C4-2B (cell line): ENCODE data around the gene ARHGEF12.

Experiments used
- H3K27ac ChIP-seq: fragments of 450-650 bp; 2 replicates; pipeline ENCODE4 v1.5.1; 2017
- ZFX ChIP-seq: fragments of 450-650 bp; IDR thresholded peaks from 2 replicates; pipeline ENCODE4 v1.6.1; 2017
- TF ChIP-seq, protein P1 (sequence below): fragments of 450-650 bp; conservative IDR thresholded peaks from 2 replicates; pipeline ENCODE4 v1.5.1; 2017; ENCODE audit warnings: mild to moderate bottlenecking

ARHGEF12 gene

DNA sequence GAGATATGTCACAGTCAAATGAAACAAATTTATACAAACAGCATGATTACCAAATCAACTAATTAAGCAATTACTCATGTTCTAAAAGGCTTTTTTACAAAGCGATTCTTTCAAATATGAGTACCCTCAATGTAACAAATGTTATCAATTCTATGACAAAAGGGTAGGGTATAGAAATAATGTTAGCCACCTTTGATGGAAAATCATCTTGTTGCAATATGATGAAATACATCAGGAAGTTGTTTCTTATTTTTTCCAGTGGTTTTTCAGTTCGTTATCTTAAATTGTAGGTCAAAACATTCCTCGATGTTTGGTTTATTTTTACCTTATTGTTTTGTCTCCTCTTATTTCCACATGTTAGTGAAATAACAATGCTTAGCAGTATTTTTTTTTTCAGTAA lies 6.5 kb downstream of the ARHGEF12 start:
- TF ChIP-seq, protein P1, sequence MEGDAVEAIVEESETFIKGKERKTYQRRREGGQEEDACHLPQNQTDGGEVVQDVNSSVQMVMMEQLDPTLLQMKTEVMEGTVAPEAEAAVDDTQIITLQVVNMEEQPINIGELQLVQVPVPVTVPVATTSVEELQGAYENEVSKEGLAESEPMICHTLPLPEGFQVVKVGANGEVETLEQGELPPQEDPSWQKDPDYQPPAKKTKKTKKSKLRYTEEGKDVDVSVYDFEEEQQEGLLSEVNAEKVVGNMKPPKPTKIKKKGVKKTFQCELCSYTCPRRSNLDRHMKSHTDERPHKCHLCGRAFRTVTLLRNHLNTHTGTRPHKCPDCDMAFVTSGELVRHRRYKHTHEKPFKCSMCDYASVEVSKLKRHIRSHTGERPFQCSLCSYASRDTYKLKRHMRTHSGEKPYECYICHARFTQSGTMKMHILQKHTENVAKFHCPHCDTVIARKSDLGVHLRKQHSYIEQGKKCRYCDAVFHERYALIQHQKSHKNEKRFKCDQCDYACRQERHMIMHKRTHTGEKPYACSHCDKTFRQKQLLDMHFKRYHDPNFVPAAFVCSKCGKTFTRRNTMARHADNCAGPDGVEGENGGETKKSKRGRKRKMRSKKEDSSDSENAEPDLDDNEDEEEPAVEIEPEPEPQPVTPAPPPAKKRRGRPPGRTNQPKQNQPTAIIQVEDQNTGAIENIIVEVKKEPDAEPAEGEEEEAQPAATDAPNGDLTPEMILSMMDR: no peak
- no peak for TF ChIP-seq ZFX

DNA sequence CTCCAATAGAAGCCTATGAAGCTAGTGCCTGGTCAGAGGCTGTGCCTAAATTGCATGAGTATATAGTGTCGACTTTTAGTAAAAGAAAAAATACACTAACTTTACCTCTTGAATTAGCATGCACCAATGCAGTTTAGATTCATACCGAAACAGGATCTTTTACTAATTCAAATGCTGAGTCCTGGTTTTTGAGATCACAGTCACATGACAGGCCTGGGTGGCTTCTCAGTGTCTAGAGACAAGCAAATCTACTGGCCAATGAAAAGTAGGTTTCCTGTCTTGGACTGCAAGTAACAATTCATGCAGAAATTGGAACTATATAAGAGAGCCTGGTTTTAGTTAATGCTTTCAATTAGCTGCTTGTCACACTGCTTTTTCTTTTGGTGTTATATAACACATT lies 7.2 kb downstream of the ARHGEF12 start:
- H3K27ac ChIP-seq: no peak overlapping the region
- no peak for TF ChIP-seq ZFX
- TF ChIP-seq, protein P1: no peak

More for the DNA sequence above, 6.5 kb downstream of the ARHGEF12 start:
- no peak overlapping the region for H3K27ac ChIP-seq

DNA sequence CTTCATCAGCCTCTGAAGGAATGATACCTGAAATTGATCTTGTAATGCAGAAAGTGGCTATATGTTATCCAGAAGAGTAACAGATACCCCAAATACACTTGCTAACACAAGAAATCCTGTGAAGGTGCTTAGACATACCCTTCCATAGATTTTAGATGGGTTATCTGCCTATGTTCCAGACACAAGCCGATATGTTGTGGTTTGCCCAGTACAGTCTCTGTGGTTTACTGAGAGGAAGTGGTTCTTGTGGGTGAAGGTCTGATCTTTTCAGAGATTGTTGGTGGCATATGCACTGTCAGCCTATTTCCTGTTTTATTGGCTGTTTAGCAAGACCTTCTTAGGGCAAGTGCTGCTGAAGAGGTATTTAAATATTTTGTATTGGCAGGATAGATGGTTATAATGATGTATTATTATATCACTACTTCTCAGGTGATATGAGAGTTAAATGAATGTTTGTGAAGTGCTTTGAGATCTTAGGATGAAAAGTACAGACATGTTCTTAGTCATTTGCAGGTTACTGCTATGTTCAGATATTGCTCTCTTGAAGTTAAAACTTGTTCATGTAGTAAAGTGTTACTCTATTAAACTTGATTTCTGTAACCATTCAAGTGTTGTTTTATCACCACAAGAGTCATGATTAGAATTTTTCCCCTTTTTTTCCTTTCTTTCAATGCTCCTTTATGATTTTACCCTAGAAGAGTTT lies 8.2 kb downstream of the ARHGEF12 start:
- no peak for TF ChIP-seq ZFX
- TF ChIP-seq, protein P1: no peak
- no peak overlapping the region for H3K27ac ChIP-seq

DNA sequence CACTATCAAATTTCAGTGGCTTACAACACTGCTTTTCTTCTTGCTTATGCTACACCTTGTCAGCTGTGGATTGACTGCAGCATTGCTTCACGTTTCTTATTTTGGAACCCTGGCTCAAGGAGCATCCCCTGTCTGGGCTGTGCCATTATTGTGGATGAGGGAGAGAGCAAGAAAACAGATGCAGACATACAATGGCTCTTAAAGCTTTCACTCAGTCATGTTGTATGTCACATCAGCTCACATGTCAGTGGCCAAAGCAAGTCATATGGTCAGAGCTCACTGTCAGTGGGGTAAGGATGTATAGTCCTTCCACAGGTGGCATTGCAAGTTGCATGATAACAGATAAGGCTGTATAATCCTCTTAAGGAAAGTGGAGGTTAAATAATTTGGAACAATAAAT lies 10.0 kb downstream of the ARHGEF12 start:
- TF ChIP-seq, protein P1: no peak
- no peak for TF ChIP-seq ZFX
- H3K27ac ChIP-seq: no peak overlapping the region

DNA sequence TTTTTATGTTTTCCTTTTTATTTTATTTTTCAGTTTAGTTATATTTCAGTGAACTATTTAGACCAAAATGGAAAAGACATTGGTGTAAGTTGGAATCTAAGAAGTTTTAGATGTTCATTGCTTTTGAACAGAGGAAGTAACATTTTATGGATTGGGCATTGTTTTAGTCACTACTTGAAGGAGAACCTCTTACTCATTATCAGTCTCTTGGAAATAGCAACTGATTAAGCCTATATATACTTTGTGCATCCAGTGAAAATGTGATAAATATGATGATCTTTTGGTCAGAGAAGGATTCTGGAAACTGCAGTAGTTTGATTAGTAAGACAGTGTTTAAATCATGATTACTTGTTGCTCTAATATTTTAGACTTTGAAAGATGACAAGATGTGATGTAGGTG lies 14.4 kb downstream of the ARHGEF12 start:
- no peak for TF ChIP-seq ZFX
- TF ChIP-seq, protein P1: no peak
- no peak overlapping the region for H3K27ac ChIP-seq

DNA sequence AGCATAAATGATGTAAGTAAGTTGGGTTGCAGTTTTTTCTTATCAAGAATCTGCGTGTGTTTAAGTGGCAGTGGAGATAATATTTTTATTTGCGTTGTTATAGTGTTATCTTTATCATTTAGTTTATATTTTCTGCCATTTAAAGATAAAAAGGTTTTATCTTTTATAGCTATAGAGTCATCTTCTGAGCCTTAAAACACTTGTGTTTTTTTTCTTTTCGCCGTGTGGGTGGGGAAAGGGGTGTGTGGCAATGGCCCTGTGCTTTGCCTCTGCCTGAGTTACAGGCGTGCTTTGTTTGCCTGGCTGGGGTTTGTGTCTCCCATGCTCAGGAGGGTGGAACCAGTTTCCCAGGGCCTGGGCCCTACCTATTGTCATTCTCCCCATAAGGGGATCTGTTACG lies 16.2 kb downstream of the ARHGEF12 start:
- no peak overlapping the region for H3K27ac ChIP-seq
- TF ChIP-seq ZFX: no peak
- TF ChIP-seq, protein P1: no peak

DNA sequence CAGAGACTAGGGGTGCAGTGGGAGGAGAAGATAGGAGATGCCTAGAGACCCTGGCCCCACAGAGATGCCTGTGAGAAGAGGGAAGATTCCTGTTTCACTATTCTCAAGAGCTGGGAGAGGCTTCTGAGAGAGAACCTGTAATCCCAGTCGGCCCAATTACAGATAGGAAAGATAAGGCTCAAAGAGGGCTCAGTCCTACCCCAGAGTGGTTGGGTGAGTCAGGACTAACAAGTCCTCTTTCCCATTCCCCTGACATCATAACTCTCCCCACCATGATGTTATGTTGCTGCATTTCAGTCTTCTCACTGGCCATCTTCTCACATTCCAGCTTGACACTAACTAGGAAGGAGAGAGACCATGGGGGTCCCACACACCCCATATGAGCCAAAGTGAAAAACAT lies 17.9 kb downstream of the ARHGEF12 start:
- H3K27ac ChIP-seq: peak overlapping the region; percentile 18; the same call in 1 of the 2 replicates
- no peak for TF ChIP-seq ZFX
- TF ChIP-seq, protein P1: no peak
